ENCODE results near the gene SLC16A1. TPM values are rescaled to one million over a fixed set of nuclear protein-coding genes. Genes with fewer than 3 reads are reported as not detected.
"Not testable (repeated sequence)": the region's sequence is repeated elsewhere in the genome, so short reads cannot be mapped to it uniquely, and the experiment has no call there.

SLC16A1 gene
- total RNA-seq, 1 donor from 2014 or later = 29.2 TPM

DNA sequence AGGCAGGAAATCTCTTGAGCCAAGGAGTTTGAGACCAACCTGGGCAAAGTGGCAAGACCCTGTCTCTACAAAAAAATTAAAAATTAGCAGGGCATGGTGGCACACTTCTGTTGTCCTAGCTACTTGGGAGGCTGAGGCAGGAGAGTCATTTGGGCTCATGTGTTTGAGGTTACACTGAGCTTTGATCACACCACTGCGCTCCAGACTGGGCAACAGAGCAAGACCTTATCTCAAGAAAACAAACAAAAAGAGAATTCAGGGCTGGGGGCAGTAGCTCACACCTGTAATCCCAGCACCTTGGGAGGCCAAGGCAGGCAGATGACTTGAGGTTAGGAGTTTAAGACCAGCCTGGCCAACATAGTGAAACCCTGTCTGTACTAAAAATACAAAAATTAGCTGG is 17.8 kb upstream of the SLC16A1 start:
- DNase-seq (ENCODE audit: low spot score) = no peak
- no peak for ATAC-seq

DNA sequence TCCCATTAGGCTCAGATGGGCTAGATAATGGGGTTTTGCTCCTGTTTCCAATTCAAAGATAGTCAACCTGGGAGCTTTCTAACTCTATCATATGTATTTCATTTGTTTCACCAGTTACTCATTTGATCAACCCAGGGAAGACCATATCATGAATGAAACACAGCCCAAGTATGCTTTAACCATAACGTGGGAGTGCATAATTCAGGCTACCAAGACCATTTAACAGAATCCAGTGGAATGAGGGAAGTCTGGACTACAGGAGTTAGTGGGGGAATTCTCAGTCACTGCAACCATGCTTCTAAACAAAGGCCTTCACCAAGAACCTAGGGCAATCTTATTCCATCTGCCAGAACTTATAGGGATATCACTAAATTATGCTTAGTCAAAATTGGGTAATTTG is 15.0 kb upstream of the SLC16A1 start:
- ATAC-seq (no peak), DNase-seq (ENCODE audit: low spot score) (no peak)

- DNase-seq (ENCODE audit: low spot score) (no peak), ATAC-seq (no peak)
These were observed 8.4 kb upstream of the SLC16A1 start for GRCh38 chr1:112964347-112964746.

DNA sequence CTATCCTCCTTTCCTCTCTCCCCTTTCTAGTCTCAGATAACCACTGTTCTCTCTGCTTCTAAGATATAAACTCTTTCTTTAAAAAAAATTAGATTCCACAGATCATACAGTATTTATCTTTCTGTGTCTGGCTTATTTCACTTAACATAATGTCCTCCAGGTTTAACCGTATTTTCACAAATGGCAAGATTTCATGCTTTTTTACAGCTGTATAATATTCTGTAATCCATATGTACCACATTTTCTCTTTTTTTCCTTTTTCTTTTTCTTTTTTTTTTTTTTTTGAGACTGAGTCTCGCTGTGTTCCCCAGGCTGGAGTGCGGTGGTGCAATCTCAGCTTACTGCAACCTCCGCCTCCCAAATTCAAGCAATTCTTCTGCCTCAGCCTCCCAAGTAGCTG is 5.1 kb upstream of the SLC16A1 start:
- ATAC-seq (no peak), DNase-seq (ENCODE audit: low spot score) (no peak)

DNA sequence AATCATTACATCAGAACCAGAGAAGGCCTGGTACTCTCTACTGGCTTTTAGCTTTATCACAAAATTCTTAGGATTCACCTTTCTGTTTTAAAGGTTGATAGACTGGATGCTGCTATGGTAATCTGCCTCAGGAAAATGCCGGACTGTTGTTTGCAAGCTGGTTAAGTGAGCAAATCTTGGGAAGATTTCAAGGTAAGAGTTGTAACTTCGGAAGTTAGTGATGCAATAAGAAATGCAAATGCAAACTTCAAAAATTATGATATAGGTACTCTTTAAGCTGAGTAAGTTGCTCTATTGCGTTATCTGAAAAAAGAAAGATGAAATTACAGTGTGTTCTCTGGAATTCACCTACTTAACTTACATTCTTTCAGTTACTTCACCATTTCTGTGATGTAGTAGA is 4.4 kb upstream of the SLC16A1 start:
- ATAC-seq (no peak), DNase-seq (ENCODE audit: low spot score) (no peak)

DNA sequence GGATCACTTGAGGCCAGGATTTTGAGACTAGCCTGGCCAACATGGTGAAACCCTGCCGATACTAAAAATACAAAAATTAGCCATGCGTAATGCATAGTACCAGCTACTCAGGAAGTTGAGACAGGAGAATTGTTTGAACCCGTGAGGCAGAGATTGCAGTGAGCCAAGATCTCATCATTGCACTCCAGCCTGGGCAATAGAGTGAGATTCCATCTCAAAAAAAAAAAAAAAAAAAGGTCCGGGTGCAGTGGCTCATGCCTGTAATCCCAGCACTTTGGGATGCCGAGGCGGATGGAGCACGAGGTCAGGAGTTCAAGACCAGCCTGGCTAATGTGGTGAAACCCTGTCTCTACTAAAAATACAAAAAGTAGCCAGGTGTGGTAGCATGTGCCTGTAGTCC is 2.2 kb upstream of the SLC16A1 start:
- ATAC-seq; DNase-seq (ENCODE audit: low spot score): not testable (repeated sequence)

DNA sequence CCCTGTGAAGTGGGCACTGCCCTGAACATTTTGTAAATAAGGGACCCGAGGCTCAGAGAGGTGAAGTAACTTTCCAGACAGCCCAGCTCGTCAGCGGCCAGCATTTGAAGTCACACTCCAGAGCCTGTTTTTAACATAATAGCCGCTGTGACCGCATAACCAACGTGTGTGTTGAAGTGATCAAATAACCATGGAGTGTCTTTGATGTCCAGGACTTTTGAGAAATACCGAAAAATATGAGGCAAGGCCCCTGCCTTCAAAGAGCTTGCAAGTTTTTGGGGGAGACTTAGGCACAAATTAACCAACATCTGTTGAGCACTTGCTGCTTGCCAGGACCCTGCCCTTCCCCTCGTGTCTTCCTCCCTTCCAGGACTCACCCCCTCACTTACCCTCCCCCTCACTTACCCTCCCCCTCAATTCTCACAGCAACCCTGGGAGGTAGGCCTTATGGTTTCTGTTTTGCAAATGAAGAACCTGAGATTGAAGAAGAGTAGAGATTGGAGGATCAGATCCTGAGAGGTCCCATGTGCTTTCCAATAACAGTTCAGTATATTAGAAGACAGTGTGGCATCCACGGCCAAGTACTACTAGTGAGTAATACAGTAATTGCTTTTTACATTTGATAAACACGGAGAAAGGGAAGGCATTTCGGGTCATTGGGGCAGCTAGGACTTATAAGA is 1.3 kb upstream of the SLC16A1 start:
- ATAC-seq (no peak), DNase-seq (ENCODE audit: low spot score) (no peak)

DNA sequence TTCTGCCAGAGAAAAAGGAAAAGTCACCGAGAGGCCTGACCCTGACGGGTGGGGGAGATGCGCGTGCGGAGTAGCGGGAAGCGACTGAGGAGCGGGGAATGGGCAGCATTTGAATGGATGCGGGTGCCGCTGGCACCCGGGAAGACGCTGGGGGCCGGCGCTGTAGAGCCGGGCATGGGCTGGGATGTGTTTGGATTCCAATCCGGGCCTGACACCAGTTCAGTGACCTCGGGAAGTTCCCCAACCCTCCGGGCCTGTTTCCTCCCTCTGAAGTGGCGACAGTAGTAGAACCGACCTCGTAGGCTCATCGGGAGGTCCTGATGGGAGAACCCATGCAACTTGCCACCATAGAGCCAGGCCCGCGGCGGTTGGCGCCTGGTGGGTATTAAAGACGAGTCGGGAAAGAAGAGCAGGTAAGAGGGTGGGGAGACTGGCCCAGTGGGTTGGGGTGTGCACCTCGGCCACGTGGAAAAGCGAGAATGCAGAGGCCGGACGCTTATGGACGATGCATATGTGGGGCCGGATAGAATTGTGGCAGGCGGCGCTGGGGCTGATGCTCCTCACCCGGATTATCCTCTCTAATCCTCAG is 642 bp upstream of the SLC16A1 start:
- DNase-seq (ENCODE audit: low spot score) (peak; percentile 70), ATAC-seq (peak; percentile 58)

- peak; percentile 28 for ATAC-seq
- DNase-seq (ENCODE audit: low spot score) = peak; percentile 55
These were observed 837 bp downstream of the SLC16A1 start for GRCh38 chr1:112954945-112955772.

DNA sequence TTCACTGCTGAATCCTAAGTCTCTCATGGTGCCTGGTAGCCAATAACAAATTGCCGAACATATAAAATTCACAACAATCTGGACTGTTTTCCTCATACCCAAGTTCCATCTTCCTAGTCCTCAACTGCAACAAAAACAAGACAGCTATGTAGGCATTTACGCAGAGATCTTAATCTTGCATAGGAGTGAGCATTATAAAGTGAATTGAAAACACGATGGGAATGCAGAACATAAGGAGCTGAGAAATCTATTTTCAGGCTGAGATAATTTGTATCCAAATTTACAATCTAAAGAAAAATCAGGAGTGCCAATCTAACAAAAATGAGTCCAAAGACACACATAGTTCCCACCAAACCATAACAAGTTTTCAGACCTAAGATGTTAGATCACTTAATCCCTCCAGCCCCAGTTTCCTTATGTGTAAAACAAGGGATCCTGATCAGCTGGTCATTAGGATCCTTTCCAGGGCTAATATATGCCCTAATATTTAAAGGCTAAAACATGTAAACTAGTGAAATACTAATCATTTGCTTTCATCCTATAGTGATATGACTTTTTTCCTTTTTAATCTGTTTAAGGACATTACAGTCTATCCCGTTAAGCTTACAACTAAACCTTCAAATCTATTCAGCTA is 1.9 kb downstream of the SLC16A1 start:
- DNase-seq (ENCODE audit: low spot score) (no peak), ATAC-seq (no peak)

DNA sequence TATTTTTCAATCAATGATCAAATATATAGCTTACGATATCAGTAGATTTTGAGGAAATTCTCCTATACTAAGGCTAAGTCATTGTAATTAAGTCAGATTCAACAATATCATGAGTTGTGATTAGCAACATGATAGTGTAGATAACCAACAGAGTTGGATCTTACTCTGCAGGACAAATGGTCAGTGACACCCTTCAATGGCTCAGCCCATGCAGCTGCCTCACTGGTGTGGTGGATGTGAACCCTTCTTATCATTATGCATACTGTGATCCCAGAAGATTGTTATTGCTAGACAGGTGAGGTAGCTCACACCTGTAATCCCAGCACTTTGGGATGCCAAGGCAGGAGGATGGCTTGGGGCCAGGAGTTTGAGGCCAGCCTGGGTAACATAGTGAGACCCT is 5.6 kb downstream of the SLC16A1 start:
- DNase-seq (ENCODE audit: low spot score) (no peak), ATAC-seq (no peak)

DNA sequence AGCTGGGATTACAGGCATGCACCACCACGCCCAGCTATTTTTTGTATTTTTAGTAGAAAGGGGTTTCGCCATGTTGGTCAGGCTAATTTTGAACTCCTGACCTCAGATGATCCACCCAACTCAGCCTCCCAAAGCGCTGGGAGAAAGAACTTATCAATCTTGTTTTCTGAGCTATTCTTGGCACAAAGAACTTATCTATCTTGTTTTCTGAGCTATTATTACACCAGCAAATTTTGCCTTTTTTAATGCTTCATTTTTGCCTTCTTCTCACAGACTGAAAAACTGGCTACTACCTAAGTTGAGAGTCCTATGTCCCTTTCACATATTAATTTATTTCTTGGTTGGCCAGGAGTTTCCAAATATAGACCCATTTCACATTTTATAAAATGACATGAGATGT is 9.3 kb downstream of the SLC16A1 start:
- no peak for ATAC-seq
- no peak for DNase-seq (ENCODE audit: low spot score)

DNA sequence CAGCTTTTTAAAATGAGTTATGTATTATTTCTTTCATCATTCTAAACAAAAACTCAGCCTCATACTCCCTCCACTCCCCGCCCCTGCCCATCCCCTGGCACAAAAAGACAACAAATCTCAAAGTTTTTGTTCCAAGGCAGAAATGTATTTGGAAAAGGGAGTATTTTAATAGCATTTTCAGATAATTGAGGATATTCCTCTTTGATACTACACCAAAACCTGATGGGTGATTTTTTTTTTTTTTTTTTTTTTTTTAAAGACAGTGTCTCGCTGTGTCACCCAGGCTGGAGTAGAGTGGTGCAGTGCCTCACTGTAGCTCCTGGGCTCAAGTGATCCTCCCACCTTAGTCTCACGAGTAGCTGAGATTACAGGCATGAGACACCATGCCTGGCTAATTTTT is 16.2 kb downstream of the SLC16A1 start:
- ATAC-seq = no peak
- no peak for DNase-seq (ENCODE audit: low spot score)

DNA sequence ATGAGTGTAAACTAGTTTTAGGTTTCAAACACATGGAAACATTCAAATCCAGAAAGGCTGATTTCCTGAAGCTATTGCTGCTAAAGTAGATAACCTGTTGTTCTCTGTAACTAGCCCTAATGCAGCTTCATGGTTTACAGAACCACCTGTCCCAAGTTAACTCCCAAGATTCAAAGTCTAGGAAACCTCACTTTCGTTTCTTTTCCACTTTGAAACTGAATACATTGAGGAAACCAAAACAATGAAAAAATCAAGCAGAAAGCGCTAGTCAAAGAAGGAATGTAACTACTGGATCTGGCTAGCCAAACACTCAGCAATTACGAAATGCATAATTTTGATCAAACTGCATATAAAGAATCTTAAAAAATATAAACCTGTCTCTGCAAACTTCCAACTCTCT is 17.8 kb downstream of the SLC16A1 start:
- no peak for DNase-seq (ENCODE audit: low spot score)
- ATAC-seq = peak; percentile 82

GRCh38 chr1:112937495-112937894 is 18.5 kb downstream of the SLC16A1 start:
- ATAC-seq (peak; percentile 19), DNase-seq (ENCODE audit: low spot score) (no peak)

GRCh38 chr1:112937070-112937469 is 18.9 kb downstream of the SLC16A1 start:
- DNase-seq (ENCODE audit: low spot score) (no peak), ATAC-seq (peak; percentile 52)

- DNase-seq (ENCODE audit: low spot score) = no peak
- peak; percentile 43 for ATAC-seq
These were observed 20.4 kb downstream of the SLC16A1 start for GRCh38 chr1:112935461-112936111.

DNA sequence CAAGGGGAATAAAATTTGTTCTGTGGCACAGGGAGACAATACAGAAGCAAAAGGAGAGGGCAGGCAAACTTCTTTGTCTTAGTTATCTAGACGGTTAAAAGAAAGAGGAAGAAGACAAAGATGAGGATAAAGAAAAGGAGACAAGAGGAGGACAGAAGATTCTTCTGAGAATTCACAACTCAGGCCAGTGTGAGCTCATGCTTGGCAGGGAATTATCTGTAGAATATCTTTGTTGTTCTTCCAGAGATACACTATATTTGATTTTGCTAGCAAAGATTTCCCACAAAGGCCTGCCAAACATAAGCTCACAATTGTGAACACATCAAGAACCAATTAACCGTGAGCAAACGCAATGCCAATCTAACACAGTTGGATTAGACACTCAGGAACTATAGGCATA is 21.4 kb downstream of the SLC16A1 start:
- no peak for ATAC-seq
- no peak for DNase-seq (ENCODE audit: low spot score)

DNA sequence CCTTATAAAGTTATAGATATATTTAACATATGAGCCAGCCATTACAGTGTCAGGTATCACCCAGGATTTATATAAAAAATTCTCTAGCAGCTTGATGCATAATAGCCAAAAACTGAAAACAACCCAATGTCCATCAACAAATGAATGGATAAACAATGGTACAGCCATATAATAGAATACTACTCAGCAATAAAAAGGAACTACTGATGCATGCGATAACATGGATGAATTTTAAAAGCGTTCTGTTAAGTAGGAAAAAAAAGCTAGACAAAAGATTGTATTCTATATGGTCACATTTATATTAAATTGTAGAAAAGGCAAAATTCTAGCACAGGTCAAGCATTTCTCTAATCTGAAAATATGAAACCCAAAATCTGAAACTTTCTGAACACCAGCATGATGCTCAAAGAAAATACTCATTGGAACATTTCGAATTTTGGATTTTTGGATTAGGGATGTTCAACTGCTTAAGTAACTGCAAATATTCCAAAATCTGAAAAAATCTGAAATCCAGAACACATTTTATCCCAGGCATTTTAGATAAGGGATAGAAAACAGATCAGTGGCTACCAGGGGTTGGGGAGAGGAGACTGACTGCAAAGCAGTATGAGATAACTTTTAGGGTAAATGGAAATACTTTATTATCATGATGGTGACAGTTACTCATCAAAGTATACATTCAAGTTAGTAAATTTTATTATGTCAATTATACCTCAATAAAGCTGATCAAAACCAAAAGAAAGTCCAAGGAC is 22.0 kb downstream of the SLC16A1 start:
- ATAC-seq = no peak
- DNase-seq (ENCODE audit: low spot score) = no peak

GRCh38 chr1:112929979-112930378 is 26.0 kb downstream of the SLC16A1 start:
- no peak for ATAC-seq
- no peak for DNase-seq (ENCODE audit: low spot score)

All from left lobe of liver (tissue), 2 donors.